ENCODE results near the gene GALNT9.

DNA sequence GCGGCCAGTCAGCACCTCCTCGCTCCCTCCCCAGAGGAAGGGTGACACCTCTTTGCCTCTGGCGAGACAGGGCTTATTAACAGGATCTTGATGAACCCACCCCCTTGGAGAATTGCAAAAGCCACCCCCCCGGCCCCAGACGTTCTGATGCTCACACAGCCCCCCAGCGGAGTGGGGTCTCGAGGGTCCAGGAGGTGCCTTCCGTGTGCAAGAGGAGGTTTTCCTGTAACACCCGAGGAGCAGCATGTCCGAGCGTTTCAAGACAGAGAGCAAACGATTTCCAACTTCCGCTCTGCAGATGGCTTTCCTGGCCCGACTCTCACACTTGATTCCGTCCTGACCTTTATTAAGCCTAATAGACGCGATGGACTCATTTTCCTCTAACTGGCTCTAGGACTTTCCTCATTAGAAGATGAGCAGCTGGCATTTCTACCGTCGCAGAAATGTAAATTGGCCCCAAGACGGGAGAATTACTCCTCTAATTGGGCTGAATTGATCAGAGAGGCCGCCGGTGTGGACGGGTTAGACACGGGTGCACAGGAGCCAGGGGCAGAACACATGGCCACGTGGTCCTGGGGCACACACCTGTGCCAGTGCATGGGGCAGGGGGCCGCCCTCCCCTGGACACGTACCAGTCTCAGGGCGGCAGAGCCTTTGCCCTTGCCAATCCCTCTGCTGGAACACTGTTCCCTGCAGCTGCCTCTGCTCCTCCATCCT is 100.8 kb downstream of the GALNT9 start:
- TF ChIP-seq, protein P1, sequence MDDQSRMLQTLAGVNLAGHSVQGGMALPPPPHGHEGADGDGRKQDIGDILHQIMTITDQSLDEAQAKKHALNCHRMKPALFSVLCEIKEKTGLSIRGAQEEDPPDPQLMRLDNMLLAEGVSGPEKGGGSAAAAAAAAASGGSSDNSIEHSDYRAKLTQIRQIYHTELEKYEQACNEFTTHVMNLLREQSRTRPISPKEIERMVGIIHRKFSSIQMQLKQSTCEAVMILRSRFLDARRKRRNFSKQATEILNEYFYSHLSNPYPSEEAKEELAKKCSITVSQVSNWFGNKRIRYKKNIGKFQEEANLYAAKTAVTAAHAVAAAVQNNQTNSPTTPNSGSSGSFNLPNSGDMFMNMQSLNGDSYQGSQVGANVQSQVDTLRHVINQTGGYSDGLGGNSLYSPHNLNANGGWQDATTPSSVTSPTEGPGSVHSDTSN (IDR thresholded peaks at IDR 0.05): no peak
- no peak for TF ChIP-seq HOXB13 (CRISPR knock-in tag; IDR thresholded peaks at IDR 0.05; ENCODE audit: low read depth)
- TF ChIP-seq, protein P2, sequence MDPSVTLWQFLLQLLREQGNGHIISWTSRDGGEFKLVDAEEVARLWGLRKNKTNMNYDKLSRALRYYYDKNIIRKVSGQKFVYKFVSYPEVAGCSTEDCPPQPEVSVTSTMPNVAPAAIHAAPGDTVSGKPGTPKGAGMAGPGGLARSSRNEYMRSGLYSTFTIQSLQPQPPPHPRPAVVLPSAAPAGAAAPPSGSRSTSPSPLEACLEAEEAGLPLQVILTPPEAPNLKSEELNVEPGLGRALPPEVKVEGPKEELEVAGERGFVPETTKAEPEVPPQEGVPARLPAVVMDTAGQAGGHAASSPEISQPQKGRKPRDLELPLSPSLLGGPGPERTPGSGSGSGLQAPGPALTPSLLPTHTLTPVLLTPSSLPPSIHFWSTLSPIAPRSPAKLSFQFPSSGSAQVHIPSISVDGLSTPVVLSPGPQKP (IDR thresholded peaks at IDR 0.05; ENCODE audit: low read depth, low read length): no peak
- TF ChIP-seq POLR2A (IDR thresholded peaks at IDR 0.05; ENCODE audit: low read length): no peak
- TF ChIP-seq EP300 (IDR thresholded peaks at IDR 0.05): no peak
- no peak for TF ChIP-seq BHLHE40 (IDR thresholded peaks at IDR 0.05; ENCODE audit: low read depth, low read length)
- no peak for TF ChIP-seq MAFK (IDR thresholded peaks at IDR 0.05; ENCODE audit: partially characterized antibody)

All from A549 (cell line).